ENCODE data around the gene MVD. TPM values are rescaled to one million over a fixed set of nuclear protein-coding genes. Genes with fewer than 3 reads are reported as not detected.

MVD gene
- total and polyA plus RNA-seq, 10 donors: 24.1 to 74.9 (median 37.1) TPM

DNA sequence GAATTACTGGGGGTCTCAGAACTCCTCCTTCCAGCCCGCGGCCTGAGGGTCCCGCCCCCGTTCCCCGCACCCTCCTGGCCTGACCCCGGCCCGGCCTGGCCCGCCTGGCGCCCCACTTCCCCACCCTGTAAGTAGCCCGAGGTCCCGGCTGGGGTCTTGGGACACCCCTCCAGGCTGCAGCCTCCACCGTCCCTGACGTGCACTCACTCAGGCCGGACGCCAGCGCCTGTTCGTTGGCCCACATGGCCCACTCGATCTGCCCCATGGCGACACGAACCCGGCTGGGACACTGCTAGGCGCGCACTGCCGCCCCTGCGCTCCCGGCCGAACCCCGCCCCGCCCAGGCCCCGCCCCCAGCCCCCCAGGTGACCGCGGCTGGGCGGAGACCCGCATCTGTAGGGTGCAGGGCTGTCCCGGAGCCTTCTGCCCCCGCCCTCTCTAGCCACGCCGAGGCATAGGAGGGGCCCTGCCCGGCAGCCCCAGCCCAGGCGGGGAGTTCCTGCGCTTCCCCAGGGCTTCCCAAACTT, 12.1 kb downstream of the MVD start, which contains the start of gene CYBA:
Gene CYBA, minus strand, starts transcription at position 305 of the 527 bp plus-strand sequence. Its CDS starts 40 bp downstream, at position 265.
- Histone ChIP-seq H3K36me3 (peaks cover 0 to 76% (median 35%) of the 10 kb centered on the region in 6 donors), H3K9me3 (no peaks in the 10 kb centered on the region), H3K27ac (peak within 1 kb of the TSS; percentile 85 to 99 (median 96)), H3K4me1 (peaks cover 30 to 76% (median 61%) of the 10 kb centered on the region in 6 donors), H3K27me3 (replicated peaks in 1 of 7) (no peaks in the 10 kb centered on the region), H3K4me3 (peak within 1 kb of the TSS; percentile 82 to 97 (median 89))
- intact Hi-C loops (cut with DNase I; ENCODE audit: low total_unique reads): loop anchor here (10.0 kb wide), 1 partner anchor 54 kb away; the partner anchor contains the start of genes CTU2 and RNF166
- WGBS, 5 donors: 0 to 1% (median 0%) methylated on average over 12 to 41 of the region's 41 CpGs
- TF ChIP-seq POLR2AphosphoS5 (IDR thresholded peaks at IDR 0.05) (peak; percentile 74 to 92 (median 91)), POLR2A (IDR thresholded peaks at IDR 0.05) (peak; percentile 29 to 55 (median 37))
- TF ChIP-seq, protein P1, sequence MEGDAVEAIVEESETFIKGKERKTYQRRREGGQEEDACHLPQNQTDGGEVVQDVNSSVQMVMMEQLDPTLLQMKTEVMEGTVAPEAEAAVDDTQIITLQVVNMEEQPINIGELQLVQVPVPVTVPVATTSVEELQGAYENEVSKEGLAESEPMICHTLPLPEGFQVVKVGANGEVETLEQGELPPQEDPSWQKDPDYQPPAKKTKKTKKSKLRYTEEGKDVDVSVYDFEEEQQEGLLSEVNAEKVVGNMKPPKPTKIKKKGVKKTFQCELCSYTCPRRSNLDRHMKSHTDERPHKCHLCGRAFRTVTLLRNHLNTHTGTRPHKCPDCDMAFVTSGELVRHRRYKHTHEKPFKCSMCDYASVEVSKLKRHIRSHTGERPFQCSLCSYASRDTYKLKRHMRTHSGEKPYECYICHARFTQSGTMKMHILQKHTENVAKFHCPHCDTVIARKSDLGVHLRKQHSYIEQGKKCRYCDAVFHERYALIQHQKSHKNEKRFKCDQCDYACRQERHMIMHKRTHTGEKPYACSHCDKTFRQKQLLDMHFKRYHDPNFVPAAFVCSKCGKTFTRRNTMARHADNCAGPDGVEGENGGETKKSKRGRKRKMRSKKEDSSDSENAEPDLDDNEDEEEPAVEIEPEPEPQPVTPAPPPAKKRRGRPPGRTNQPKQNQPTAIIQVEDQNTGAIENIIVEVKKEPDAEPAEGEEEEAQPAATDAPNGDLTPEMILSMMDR (IDR thresholded peaks at IDR 0.05 in 8 of 11, conservative IDR thresholded peaks at IDR 0.05 in 3 of 11): peak in 1 of 11 experiments; percentile 13
- DNase-seq: peak; percentile 98

DNA sequence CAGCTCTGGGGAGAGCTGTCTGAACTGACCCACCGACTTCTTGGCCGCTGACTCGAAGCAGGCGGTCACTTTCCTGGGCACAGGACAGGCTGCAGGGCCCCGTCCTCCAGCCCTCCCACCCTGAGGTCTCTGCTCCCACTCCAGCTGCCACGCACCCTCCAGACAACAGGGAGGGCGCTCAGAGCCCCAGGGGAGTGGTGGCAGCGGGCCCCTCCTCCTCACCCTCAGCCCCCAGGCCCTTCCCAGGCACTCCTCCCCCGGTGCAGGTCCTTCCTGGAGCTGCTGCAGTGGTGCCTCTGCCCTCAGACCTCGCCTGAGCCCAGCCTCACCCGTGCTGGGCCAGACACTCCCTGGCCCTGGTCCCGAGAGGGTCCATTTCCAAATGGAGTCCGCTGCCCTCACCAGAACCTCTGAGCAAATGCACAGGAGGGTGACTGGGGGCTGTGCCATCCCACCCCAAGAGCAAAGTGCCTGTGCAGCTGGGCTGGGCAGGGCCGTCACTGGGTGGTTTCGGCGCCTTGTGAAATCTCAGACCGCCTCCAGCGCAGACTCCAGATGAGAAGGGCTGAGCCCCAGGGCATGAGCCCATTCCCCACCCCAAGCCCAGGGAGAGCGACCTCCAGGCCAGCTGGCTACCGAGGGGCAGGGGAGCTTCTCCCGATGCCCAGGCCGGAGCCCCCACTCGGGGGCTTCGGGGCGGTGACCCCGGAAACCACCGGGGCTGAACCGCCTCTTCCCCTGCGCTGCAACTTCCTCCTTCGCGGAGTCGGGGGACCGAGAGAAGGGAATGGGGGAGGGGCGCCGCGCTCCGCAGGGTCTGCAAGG, 12.8 kb downstream of the MVD start:
- H3K4me1 ChIP-seq: peaks cover 30 to 83% (median 61%) of the 10 kb centered on the region in 6 donors
- intact Hi-C loops (cut with DNase I; ENCODE audit: low total_unique reads): loop anchor here (10.0 kb wide), 1 partner anchor 55 kb away; the partner anchor contains the start of genes CTU2 and RNF166
- H3K9me3 ChIP-seq: no peaks in the 10 kb centered on the region
- peak; percentile 95 for DNase-seq
- peaks cover 0 to 76% (median 35%) of the 10 kb centered on the region in 6 donors for H3K36me3 ChIP-seq
- TF ChIP-seq, protein P1 (IDR thresholded peaks at IDR 0.05 in 8 of 11, conservative IDR thresholded peaks at IDR 0.05 in 3 of 11): no peak
- TF ChIP-seq POLR2AphosphoS5 (IDR thresholded peaks at IDR 0.05): peak in 1 of 3 donors; percentile 13
- WGBS, 5 donors: 1 to 19% (median 7%) methylated on average over 23 to 37 of the region's 37 CpGs
- H3K4me3 ChIP-seq: peak overlapping the region; percentile 82 to 97 (median 89)
- peak overlapping the region; percentile 85 to 99 (median 96) for H3K27ac ChIP-seq
- H3K27me3 ChIP-seq (replicated peaks in 1 of 7): no peaks in the 10 kb centered on the region

DNA sequence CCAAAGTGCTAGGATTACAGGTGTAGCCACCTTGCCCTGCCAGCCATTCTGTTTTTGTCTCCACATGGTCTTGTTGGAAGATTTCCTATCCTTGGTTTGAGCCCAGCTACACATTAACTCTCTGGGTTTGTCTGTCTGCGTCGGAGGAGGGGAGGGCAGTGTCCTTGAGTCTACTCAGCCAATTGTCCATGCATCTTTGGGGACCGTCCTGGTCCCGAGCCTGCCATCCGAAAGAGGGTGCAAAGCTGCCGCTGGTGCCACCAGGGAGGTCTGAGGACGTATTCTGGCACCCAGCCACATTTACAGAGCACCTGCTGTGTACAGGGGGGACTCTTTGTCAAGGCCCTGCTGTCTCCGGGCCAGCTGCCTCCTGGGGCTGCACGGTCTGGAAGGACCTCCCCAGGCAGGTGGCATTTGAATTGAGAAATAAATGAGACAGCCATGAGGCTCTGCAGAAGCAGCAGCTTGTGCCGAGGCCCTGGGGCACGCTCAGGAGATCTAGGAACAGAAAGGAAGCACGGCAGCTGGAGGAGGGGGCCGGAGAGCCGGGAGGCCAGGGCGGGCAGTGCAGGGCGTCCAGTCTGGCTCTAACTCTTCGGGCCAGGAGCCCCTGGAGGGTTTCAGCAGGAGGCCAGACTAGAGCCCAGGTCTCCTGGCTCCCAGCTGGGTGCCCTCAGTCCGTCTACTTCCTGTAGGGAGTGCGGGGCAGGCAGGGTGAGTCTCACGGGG, 13.5 kb downstream of the MVD start:
- peaks cover 0 to 76% (median 34%) of the 10 kb centered on the region in 6 donors for H3K36me3 ChIP-seq
- 63 to 71% (median 65%) methylated on average over 15 to 20 of the region's 20 CpGs for WGBS, 5 donors
- H3K27me3 ChIP-seq (replicated peaks in 1 of 7): no peaks in the 10 kb centered on the region
- peak; percentile 79 for DNase-seq
- peak overlapping the region; percentile 85 to 99 (median 96) for H3K27ac ChIP-seq
- no peaks in the 10 kb centered on the region for H3K9me3 ChIP-seq
- peaks cover 30 to 90% (median 61%) of the 10 kb centered on the region in 6 donors for H3K4me1 ChIP-seq
- TF ChIP-seq, protein P1 (IDR thresholded peaks at IDR 0.05 in 8 of 11, conservative IDR thresholded peaks at IDR 0.05 in 3 of 11): no peak
- TF ChIP-seq POLR2A (IDR thresholded peaks at IDR 0.05): no peak
- TF ChIP-seq POLR2AphosphoS5 (IDR thresholded peaks at IDR 0.05): no peak
- intact Hi-C loops (cut with DNase I; ENCODE audit: low total_unique reads): no loop called here
- H3K4me3 ChIP-seq: peak overlapping the region; percentile 82 to 97 (median 89)

Measured in spleen (tissue), 11 donors.